Islet precursor cell (in vitro differentiated cells): ENCODE results near the gene NNT.
"Not testable (repeated sequence)": the region's sequence is repeated elsewhere in the genome, so short reads cannot be mapped to it uniquely, and the experiment has no call there.

ENCODE experiments used
- DNase-seq: peaks from one replicate; pipeline ENCODE4 v3.0.0-alpha.2; 2018

The NNT gene

DNA sequence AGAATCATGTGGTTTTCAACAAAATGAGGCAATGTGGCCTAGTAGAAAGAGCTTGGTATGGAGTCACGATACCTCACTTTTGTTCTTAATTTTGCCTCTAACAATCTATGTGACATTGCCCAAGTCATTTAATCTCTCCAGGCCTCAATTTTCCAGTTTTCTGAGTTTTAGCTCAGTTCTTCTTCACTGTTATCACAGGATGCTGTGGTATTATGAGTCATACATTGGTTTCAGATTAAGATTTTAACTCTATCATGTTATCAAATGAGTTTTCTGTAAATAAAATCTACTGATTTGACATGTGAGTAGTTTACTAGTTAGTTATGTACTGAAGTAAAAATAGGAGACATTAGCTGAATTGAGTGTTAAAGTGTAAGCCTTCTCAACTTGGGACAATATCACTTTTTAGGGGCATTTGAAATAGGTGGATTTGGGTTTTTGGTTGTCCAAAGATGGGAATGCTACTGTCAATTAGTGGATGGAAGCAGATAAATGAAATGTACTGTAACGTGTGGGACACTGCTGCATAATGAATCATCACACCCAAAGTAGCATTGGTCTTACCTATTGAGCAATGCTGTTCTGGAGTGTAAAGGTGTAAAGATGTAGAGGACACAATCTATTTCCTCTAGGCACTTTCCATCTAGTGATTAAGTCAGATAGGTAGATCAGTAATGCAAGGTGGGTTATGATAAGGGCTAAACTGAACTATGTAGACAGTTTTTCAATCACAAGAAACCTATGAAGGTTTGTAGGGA, 73.3 kb downstream of the NNT start:
- no peak for DNase-seq

DNA sequence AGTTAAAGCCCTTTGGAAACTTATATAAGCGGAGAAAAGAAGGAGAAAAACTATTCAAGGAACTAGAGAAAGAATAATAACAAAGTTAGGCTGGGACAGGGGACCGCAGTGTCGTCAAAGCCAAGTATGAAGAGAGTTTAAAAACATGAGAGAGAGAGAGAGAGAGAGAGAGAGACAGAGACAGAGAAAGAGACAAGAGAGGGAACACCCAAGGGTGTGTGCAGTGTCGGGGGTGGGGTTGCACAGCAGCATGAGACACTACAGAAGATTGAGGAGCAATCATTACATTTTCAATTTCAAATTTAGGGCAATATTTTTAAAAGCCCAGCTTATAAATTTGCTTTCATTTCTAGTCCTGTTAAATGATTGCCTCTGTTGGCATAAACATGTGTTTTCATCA, 74.3 kb downstream of the NNT start:
- no peak for DNase-seq

DNA sequence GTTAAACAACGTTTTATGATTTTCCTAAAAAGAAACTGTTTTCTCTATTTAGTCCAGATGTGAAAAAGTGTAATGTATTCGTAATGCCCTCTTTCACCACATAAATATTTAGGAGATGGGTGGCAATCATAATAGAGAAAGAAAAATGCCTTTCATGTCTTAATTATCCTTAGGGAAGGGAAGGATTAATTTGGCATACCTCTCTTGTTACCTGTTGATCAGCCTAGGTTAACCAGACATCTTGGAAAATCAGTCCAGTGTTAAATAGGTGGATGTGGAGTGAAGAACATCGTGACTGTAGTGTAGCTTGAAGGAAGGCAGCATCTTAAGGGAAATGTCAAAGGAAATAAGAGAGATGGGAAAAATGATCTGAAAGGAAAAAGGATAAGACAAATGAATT, 76.2 kb downstream of the NNT start:
- no peak for DNase-seq

GRCh38 chr5:43680286-43680685, 77.3 kb downstream of the NNT start:
- DNase-seq: no peak

- DNase-seq: no peak
Measured at GRCh38 chr5:43683884-43684471, 81.0 kb downstream of the NNT start.

- no peak for DNase-seq
Measured at GRCh38 chr5:43685252-43685950, 82.4 kb downstream of the NNT start.

- no peak for DNase-seq
Measured at GRCh38 chr5:43687275-43687674, 84.3 kb downstream of the NNT start.

DNA sequence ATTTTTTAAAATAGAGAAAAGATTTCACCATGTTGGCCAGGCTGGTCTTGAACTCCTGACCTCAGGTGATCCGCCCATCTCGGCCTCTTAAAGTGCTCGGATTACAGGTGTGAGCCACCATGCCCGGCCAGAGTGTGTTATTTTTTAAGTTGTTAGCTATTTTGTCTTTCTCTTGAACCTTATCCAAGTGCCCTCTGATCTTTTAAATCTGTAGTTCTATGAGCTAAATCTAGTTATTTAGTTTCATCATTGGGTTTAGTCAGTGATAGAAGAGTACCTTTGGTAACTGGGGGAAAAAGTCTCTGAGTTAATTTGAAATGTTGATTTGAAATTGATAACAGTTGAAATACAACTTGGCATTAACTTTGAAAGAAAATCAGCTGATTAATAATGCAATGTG, 88.3 kb downstream of the NNT start:
- DNase-seq: no peak

DNA sequence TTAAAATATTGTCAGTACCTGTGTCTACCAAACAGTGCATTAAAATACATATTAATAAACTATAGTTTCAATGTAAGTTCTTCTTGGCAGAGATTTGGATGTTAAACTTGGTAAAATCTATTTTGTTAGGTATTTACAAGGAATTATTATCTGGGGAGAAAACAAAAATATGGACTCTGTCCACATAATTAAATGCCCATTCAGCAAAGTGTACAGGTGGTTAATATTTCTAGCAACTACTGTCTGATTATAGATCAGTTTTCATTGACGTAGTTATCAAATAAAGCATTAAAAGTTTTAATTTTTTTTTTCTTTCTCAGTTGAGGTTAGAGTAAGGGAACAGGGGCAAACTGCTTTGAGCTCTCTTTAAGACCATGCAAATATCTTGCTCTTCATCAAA, 88.9 kb downstream of the NNT start:
- DNase-seq: no peak

- DNase-seq: no peak
Measured at GRCh38 chr5:43693411-43693810, 90.4 kb downstream of the NNT start.

- no peak for DNase-seq
Measured at GRCh38 chr5:43694027-43694426, 91.0 kb downstream of the NNT start.

DNA sequence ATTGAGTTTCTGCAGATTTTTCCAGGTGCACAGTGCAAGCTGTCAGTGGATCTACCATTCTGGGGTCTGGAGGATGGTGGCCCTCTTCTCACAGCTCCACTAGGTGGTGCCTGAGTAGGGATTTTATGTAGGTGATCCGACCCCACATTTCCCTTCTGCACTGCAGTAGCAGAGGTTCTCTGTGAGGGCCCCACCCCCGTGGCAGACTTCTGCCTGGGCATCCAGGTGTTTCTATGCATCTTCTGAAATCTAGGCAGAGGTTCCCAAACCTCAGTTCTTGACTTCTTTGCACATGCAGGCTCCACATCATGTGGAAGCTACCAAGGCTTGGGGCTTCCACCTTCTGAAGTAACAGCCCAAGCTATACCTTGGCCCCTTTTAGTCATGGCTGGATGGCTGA, 93.5 kb downstream of the NNT start:
- not testable (repeated sequence) for DNase-seq

GRCh38 chr5:43699910-43700309, 96.9 kb downstream of the NNT start:
- DNase-seq: no peak

- no peak for DNase-seq
Measured at GRCh38 chr5:43700601-43701000, 97.6 kb downstream of the NNT start.

GRCh38 chr5:43701227-43701626, 98.2 kb downstream of the NNT start:
- no peak for DNase-seq

GRCh38 chr5:43702293-43702692, 99.3 kb downstream of the NNT start:
- DNase-seq: no peak

GRCh38 chr5:43702815-43703214, 99.8 kb downstream of the NNT start:
- DNase-seq: no peak

DNA sequence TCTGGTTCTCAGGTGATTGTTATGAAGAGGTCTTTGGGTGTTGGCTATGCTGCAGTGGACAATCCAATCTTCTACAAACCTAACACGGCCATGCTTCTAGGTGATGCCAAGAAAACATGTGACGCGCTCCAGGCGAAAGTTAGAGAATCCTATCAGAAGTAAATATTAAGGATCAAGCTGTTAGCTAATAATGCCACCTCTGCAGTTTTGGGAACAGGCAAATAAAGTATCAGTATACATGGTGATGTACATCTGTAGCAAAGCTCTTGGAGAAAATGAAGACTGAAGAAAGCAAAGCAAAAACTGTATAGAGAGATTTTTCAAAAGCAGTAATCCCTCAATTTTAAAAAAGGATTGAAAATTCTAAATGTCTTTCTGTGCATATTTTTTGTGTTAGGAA, 101.3 kb downstream of the NNT start:
- DNase-seq: no peak

GRCh38 chr5:43706576-43706975, 103.6 kb downstream of the NNT start:
- not testable (repeated sequence) for DNase-seq

DNA sequence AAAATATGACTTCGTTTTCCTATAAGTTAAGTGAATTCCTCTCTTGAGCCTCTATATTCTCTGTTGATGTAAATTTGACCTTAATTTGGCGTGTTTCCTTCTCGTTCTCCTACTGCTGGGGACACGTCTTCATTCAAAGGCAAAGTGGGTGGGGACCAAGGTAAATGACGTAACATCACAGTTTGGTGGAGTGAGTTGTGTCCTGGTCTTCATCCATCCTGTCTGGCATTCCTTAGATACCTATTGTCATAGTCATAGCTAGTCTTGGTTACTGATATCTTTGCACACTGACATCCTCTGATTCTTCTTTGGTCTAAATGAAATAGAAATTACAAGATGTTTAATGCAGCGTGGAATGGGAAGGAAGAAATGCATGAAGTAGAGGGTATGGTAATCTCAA, 108.5 kb downstream of the NNT start:
- peak; percentile 69 for DNase-seq

- no peak for DNase-seq
Measured at GRCh38 chr5:43712081-43712480, 109.1 kb downstream of the NNT start.

DNA sequence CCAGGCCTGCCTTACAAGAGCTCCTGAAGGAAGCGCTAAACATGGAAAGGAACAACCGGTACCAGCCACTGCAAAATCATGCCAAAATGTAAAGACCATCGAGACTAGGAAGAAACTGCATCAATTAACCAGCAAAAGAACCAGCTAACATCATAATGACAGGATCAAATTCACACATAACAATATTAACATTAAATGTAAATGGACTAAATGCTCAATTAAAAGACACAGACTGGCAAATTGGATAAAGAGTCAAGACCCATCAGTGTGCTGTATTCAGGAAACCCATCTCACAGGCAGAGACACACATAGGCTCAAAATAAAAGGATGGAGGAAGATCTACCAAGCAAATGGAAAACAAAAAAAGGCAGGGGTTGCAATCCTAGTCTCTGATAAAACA, 116.8 kb downstream of the NNT start:
- DNase-seq: not testable (repeated sequence)

GRCh38 chr5:43728581-43728980, 125.6 kb downstream of the NNT start:
- DNase-seq: no peak

GRCh38 chr5:43729846-43730478, 127.0 kb downstream of the NNT start:
- no peak for DNase-seq
